ENCODE measurements around the gene SDK2.
"Not testable (repeated sequence)": the region's sequence is repeated elsewhere in the genome, so short reads cannot be mapped to it uniquely, and the experiment has no call there.

SDK2 gene

GRCh38 chr17:73340093-73340596, 304.1 kb downstream of the SDK2 start:
- no peak for FAIRE-seq
- no peak for DNase-seq (ENCODE audit: insufficient read length, low spot score)

DNA sequence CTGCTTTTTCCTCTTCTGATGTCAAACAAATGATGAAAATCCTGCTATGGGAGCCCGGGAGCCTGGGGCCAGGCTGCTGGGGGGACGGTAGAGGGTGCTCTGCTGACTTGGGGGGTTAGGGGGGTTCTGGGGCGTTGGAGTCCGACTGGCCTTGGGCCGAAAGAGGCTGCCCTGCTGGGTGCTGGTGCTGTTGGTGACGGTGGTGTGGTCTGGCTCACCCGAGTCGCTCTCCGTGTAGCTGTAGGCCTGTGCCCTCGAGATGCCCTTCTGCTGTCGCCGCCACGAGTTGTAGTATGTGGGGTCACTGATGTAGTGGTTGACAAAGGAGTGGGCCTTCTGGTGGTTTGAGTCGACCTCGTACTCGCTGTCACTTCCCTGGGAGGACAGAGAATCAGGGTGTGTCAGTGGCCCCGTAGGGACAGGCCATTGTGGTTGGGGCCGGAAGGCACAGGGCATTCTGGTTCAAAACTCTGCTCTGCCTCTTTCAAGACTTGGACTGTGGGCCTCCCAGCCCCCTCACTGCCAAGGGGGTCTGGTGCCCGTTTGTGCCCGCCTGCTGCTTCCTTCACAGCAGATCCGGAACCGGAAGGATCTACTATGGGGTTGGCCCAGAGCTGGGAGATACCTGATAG, 305.6 kb downstream of the SDK2 start:
- FAIRE-seq (no peak), DNase-seq (ENCODE audit: insufficient read length, low spot score) (no peak)

GRCh38 chr17:73338050-73338521, 306.2 kb downstream of the SDK2 start:
- DNase-seq (ENCODE audit: insufficient read length, low spot score) (no peak), FAIRE-seq (no peak)

GRCh38 chr17:73337330-73337710, 306.9 kb downstream of the SDK2 start:
- DNase-seq (ENCODE audit: insufficient read length, low spot score): no peak
- no peak for FAIRE-seq

DNA sequence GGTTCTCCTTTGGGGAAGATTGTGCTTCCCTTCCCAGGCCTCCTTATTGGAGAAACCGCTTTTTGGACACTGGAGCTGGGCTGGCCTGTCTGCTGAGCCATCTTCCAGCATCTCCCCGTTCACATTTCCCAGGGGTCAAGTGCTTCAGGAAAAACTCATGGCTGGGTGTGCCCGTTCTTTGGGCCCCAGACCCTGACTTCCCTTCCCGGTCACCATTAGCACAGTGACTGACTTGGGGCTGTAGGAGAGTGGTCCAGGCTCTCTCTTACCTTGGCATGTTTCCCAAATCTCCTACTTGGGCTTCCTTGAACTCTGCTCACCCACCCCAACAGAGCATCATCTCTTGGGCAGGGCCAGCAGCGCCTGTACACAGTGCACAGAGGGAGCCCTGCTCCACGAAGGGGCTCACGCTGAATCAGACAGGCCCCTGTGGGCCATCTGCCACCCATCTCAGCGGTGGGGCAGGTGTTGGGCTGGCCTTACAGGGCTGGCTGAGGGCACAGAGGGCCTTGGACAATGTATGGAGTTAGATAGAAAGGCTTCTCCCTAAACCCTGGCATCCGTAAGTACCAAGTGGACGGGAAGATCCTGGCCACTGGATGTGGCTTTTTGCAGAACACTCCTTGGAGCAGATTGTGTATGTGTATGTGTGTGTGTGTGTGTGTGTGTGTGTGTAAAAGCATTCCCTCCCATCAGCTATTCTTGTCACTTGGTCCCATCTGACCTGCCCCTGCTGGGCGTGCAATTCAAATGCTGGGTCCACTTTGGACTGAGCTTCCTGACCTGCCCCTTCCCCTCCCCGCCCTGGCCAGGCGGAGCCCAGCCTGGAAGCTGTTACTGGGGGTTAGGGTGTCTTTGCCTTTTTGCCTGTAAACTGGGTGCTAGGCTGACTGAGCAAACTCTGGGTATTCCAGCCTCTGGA, 307.6 kb downstream of the SDK2 start:
- DNase-seq (ENCODE audit: insufficient read length, low spot score) (no peak), FAIRE-seq (no peak)

DNA sequence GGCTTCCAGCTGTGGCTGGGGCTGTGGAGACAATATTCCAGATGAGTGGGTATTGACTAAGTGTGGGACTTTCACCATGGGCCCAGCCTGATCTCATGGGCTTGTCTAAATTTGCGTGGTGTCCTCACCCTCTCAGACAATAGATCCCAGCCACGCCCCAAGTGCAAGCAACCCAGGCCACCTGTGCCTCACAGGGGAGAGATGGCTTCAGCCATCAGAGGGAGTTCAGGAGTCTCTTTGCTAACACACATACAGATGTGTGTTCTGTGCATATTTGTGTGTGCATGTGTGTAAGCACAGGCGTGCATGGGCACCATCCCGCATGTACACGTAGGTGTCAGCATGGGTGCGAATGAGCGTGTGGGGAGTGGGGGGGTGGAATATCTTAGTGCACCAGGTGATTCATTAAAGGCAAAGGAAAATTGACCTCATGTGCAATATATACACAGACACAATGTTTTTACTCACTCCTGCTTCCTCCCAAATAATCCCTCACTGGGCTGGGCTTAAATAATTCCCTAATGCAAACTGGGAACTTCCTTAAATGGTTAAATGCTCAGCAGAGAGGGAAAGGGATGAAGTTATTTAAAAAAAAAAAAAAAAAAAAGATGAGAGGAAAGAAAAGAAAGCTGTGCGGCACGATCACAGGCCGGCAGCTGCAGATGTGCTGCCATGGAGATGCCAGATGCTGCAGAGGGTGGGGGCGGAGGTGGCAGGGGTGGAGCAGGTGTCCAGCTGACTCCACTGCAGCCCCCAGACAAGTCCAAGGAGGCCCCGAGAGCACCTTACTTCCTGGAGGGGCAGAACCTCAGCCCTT, 308.4 kb downstream of the SDK2 start:
- FAIRE-seq (no peak), DNase-seq (ENCODE audit: insufficient read length, low spot score) (no peak)

GRCh38 chr17:73334771-73335513, 309.3 kb downstream of the SDK2 start:
- DNase-seq (ENCODE audit: insufficient read length, low spot score) (no peak), FAIRE-seq (no peak)

GRCh38 chr17:73333445-73333844, 310.8 kb downstream of the SDK2 start:
- not testable (repeated sequence) for FAIRE-seq; DNase-seq (ENCODE audit: insufficient read length, low spot score)

DNA sequence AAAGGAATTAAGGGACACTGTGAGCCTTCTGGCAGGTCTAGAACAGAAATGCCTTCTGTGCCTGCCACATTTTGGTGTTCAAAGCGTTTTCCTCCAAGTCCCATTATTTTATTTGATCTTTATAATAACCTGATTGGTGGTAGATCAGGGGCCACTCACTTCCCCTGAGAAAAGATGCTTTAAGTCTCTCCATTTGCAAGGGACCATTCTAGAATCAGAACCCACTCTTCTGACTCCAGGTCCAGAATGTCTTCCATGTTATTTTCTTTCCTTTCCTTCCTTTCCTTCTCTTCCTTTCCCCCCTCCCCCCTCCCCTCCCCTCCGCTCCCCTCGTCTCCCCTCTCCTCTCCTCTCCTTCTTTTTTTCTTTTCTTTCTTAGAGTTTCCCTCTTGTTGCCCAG, 313.2 kb downstream of the SDK2 start:
- FAIRE-seq (no peak), DNase-seq (ENCODE audit: insufficient read length, low spot score) (no peak)

- FAIRE-seq (no peak), DNase-seq (ENCODE audit: insufficient read length, low spot score) (no peak)
Measured at GRCh38 chr17:73327676-73328075, 316.6 kb downstream of the SDK2 start.

- DNase-seq (ENCODE audit: insufficient read length, low spot score) (no peak), FAIRE-seq (no peak)
Measured at GRCh38 chr17:73325527-73325842, 318.8 kb downstream of the SDK2 start.

DNA sequence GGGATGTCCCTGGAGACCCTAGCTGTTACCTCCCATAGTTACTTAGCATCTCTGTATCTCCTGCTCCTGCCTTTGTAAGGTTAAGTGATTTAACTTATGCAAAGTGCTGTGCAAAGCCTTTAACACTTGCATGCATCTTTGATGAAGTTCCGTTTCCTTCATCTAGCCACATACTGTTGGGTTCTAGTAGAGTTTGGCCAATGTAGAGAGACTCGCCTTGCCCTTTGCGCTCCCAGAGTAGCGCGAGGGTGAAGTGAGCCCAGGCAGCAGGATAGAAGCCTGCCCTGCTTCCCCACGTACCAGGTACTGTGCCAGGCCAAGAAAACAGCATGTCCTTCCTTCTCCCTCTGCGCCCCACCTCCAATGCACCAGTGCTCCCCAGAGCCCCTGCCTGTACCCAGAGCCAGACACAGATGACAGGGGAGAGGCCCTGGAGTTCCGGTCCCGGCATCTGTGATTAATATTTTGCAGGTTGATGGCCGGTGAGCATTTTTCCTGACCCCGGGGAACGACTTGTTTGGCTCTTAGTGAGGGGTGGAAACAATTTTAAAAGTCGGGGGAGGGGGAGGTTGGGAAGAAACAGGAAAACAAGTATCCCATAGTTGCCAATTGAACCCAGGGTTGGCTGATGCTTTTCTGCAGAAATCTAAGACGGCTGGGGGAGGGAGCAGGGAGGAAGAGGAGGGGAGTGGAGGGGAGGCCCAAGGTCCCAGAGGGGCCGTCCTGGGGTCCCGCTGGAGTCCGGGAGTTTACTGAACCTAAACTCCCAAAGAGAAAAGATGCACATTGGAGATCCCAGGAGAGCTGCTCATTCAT, 319.3 kb downstream of the SDK2 start:
- DNase-seq (ENCODE audit: insufficient read length, low spot score) (no peak), FAIRE-seq (no peak)

DNA sequence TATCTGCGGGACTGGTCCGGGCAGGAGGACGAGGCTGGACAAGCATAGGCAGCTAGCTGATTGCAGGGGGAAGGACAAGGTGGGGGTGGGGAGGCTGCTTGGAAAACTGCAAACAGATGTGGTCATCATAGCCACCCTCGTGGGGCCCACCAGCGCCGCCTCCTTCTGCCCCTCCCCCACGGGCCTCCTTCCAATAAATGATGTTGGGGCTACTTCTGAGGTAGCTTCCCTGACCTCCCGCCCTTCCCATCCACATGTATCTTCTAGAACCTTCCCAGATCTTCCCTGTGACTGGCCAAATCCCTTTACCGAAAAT, 320.1 kb downstream of the SDK2 start:
- DNase-seq (ENCODE audit: insufficient read length, low spot score): no peak
- no peak for FAIRE-seq

DNA sequence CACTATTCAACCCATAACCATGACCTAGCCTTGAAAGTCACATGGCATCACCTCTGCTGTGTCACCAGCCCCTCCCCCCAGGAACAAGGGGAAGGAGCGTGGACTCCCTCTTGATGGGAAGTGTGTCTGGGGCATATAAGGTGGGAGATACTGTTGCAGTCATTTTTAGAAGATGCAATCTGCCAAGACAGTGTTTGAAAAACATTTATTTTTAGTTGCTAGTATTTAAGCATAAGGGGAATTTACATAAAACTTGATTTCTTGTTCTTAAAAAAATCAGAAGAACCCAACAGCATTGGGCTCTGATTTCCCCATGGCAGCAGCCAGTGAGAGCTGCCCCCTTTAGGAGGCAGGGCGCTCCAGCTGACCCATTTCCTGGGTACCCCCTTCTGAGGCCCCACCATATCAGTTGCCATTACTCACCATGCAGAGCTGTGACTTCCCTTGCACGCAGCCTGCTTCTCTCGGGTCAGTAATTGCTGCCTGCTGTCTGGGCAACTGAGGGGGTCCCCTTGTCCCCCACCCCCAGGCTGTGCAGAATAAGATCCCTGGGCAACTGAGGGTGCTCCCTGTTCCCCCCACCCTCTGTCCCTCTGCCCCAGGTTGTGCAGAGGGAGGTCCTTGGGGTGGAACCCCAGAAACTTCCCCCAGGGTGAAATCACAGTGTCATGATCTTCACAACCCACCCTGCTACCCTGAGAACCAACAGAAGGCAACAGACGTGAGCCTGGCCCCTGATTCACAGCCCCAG, 320.7 kb downstream of the SDK2 start:
- no peak for FAIRE-seq
- DNase-seq (ENCODE audit: insufficient read length, low spot score): no peak

GRCh38 chr17:73320601-73321264, 323.5 kb downstream of the SDK2 start:
- DNase-seq (ENCODE audit: insufficient read length, low spot score) (no peak), FAIRE-seq (no peak)

- FAIRE-seq: no peak
- no peak for DNase-seq (ENCODE audit: insufficient read length, low spot score)
Measured at GRCh38 chr17:73319766-73320165, 324.5 kb downstream of the SDK2 start.

GRCh38 chr17:73318836-73319235, 325.4 kb downstream of the SDK2 start:
- DNase-seq (ENCODE audit: insufficient read length, low spot score) (no peak), FAIRE-seq (no peak)

DNA sequence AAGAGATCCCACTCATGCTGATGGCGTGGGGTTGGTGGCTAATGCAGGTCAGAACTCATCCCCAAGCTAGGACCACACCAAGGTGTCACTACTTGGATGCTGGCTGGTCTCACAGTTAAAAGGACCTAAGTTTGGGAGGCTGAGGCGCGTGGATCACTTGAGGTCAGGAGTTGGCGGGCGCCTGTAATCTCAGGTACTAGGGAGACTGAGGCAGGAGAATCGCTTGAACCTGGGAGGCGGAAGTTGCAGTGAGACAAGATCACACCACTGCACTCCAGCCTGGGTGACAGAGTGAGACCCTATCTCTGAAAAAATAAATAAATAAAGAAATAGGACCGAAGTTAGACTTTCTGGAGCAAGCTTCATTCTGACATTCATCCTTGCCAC, 325.8 kb downstream of the SDK2 start:
- DNase-seq (ENCODE audit: insufficient read length, low spot score): no peak
- no peak for FAIRE-seq
